D721Med (cell line): ENCODE results near the gene PEAK1.

Experiments used
- DNase-seq: peaks from one replicate; pipeline ENCODE4 v3.0.0; 2011; ENCODE audit warnings: low spot score; ENCODE audit not compliant: insufficient read length
- FAIRE-seq: peaks from 2 replicates; lab custom pipeline; 2011; peaks lifted over from hg19 to GRCh38; lab: Jason Lieb, UNC
- CTCF ChIP-seq: IDR thresholded peaks from 2 replicates; pipeline ENCODE4 v1.5.1; 2012; ENCODE audit warnings: mild to moderate bottlenecking, control low read depth; ENCODE audit not compliant: insufficient read depth; ENCODE audit errors: missing control alignments

PEAK1 gene

DNA sequence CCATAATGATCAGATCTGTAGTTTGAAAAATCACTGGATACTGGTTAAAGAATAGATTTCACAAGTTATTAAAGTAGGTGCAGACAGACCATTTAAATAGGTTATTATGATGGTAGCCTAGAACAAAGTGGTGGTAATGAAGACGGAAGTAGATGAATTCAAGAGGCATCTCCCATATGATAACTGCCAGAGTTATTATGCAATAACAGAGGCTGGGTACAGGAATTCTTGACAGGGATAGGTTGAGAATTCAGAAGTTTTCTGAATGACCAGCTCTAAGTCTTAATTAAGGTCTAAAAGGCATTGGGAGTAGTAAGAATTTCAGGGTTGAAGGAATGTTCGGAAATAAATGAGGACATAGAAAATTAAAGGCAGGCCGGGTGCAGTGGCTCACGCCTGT is 108.9 kb downstream of the PEAK1 start:
- no peak for TF ChIP-seq CTCF
- DNase-seq (no peak), FAIRE-seq (no peak)

GRCh38 chr15:77309392-77309791 is 110.5 kb downstream of the PEAK1 start:
- DNase-seq (no peak), FAIRE-seq (no peak)
- TF ChIP-seq CTCF: no peak

DNA sequence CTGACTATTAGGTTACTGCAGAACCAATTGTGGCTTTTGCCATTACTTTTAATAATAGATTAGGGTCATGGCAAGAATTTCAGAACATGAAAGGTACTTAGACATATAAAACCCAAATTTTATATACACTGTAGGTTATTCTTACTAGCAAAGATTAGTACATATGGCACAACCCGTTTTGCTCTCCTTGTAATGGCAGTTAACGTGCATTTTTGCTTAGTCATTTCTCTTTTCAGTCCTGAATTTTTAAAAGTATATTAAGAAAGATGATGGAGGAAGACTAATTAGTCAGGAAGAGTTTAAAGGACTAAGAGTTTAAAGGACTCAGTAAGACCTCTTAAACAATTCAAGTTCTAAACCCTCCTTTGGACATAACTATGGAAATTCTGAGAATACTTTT is 114.0 kb downstream of the PEAK1 start:
- DNase-seq (no peak), FAIRE-seq (no peak)
- no peak for TF ChIP-seq CTCF

DNA sequence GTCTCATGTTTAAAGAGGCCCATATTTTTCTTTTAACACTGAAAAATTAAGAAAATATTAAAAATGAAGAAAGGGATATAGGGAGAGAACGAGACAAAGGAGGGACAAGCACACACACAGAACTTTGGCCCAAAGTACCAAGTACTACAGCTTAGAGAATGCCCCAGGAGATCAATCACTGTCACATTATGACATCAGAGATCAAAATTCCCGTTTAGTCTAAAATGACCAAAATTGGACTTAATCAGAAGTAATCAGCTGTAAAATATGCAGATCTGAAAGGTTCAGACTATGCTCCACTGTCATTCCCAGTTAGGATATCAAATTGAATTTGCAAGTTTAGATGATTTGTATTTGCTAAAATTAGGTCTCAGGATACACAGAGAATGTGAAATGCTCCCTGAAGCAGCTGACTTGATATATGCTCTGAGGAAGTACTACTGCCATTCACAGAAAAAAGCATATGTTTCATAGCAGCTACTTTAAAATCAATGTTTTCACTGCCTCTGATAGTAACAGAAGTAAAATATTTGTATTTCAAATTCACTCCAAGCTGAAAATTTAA is 123.0 kb downstream of the PEAK1 start:
- FAIRE-seq (no peak), DNase-seq (no peak)
- no peak for TF ChIP-seq CTCF

- TF ChIP-seq CTCF: no peak
- DNase-seq (no peak), FAIRE-seq (no peak)
Measured at GRCh38 chr15:77295446-77295845, 124.5 kb downstream of the PEAK1 start.

- FAIRE-seq (no peak), DNase-seq (no peak)
- TF ChIP-seq CTCF: no peak
Measured at GRCh38 chr15:77292969-77293558, 126.8 kb downstream of the PEAK1 start.

GRCh38 chr15:77291107-77291506 is 128.8 kb downstream of the PEAK1 start:
- FAIRE-seq (no peak), DNase-seq (no peak)
- TF ChIP-seq CTCF: no peak
